ENCODE measurements around the gene CARNS1. TPM values are rescaled to one million over a fixed set of nuclear protein-coding genes. Genes with fewer than 3 reads are reported as not detected.

The CARNS1 gene
- total and polyA plus RNA-seq, 2 of the 8 experiments (the other 6 are each of a cell fraction or from before 2014, with no cell fraction given): 0.82 to 1.1 TPM

- DNase-seq (ENCODE audit: low read depth in 1 of 2, low spot score in 2 of 2): peak; percentile 78 to 79
- H3K4me1 ChIP-seq (replicated peaks in 1 of 4; ENCODE audit: control insufficient read depth in 3 of 4, insufficient read depth in 4 of 4, low read length in 3 of 4): peaks cover 0 to 43% (median 37%) of the 10 kb centered on the region in 4 experiments; a peak in 6 of 7 replicates
- H3K9ac ChIP-seq (replicated peaks in 1 of 4; ENCODE audit: extremely low read depth in 1 of 4, low read depth in 3 of 4, low read length in 3 of 4): no peak overlapping the region
- ChIA-PET CTCF (ENCODE audit: partially characterized antibody) (interaction anchor here (0.9 to 34.8 kb wide), 7 partner anchors 8 to 255 kb away, joined by 3 to 1305 read pairs (median 7); partner anchors contain the start of genes POLD4 and RAD9A), POLR2A (ENCODE audit: partially characterized antibody) (interaction anchor here (0.9 to 1.8 kb wide), 6 partner anchors 8 to 21 kb away, joined by 3 to 5 read pairs (median 4); partner anchors contain the start of gene POLD4)
- H4K91ac ChIP-seq (replicated peaks; ENCODE audit: insufficient read length, low read length): no peak overlapping the region
- H3K4ac ChIP-seq (replicated peaks; ENCODE audit: insufficient read length, low read depth, low read length): peak overlapping the region; percentile 4
- H4K8ac ChIP-seq (ENCODE audit: extremely low read depth, insufficient read depth, low read length): no peak overlapping the region; the same call in 1 of the 2 replicates
- peak overlapping the region; percentile 46 to 77 (median 54) for H3K4me3 ChIP-seq (ENCODE audit: extremely low read depth in 1 of 4, insufficient read depth in 2 of 4, low read depth in 3 of 4, low read length in 4 of 4)
- 1% methylated on average over 26 of the region's 40 CpGs; no CpG with 5 or more reads in 1 of the 2 experiments for WGBS, 2 experiments (ENCODE audit: extremely low coverage in 1 of 2, insufficient coverage in 1 of 2, insufficient read length in 1 of 2, insufficient replicate concordance in 2 of 2, low coverage in 1 of 2, low lambda C conversion rate in 2 of 2, missing lambda C conversion rate in 1 of 2)
- peaks cover 25% of the 10 kb centered on the region; the same call in 1 of the 2 replicates for H3K23me2 ChIP-seq (ENCODE audit: low read depth, low read length)
- peak overlapping the region; percentile 87 for H3K18ac ChIP-seq (ENCODE audit: extremely low read depth, low read length)
- H2BK12ac ChIP-seq (ENCODE audit: low read depth, low read length): peak overlapping the region; percentile 50; the same call in 1 of the 2 replicates
- peaks cover 7 to 69% (median 57%) of the 10 kb centered on the region in 4 experiments for H3K27me3 ChIP-seq (replicated peaks in 1 of 4; ENCODE audit: control insufficient read depth in 3 of 4, extremely low read depth in 1 of 4, insufficient read depth in 3 of 4, low read length in 3 of 4)
- no peak overlapping the region for H3K27ac ChIP-seq (ENCODE audit: low read depth, low read length)
- no peak overlapping the region for H3K23ac ChIP-seq (ENCODE audit: insufficient read length)
- H3K36me3 ChIP-seq (ENCODE audit: control insufficient read depth in 2 of 4, insufficient read depth in 4 of 4, low read length in 3 of 4): no peaks in the 10 kb centered on the region
- peaks cover 0 to 5% of the 10 kb centered on the region in 2 experiments for H4K20me1 ChIP-seq (replicated peaks in 1 of 2; ENCODE audit: control insufficient read depth in 1 of 2, insufficient read depth in 2 of 2, low read length in 2 of 2)
- H4K5ac ChIP-seq (ENCODE audit: insufficient read length, low read depth, low read length): no peak overlapping the region
- H3K14ac ChIP-seq (ENCODE audit: insufficient read length): no peak overlapping the region
- H2AK5ac ChIP-seq (ENCODE audit: low read depth, low read length): no peak overlapping the region
- no peak for FAIRE-seq
- peak overlapping the region; percentile 87 to 96 for H3K4me2 ChIP-seq (ENCODE audit: insufficient read depth in 1 of 2, low read depth in 2 of 2, low read length in 2 of 2)
- H3K79me2 ChIP-seq (ENCODE audit: control insufficient read depth in 1 of 2, insufficient read depth in 2 of 2, low read length in 2 of 2): no peaks in the 10 kb centered on the region
- H2BK15ac ChIP-seq (ENCODE audit: low read length): 0 out of 2 replicates have a peak overlapping the region, but pooled peaks have one; percentile 61
- no peaks in the 10 kb centered on the region for H3K79me1 ChIP-seq (ENCODE audit: low read depth, low read length)
- H3K56ac ChIP-seq (replicated peaks; ENCODE audit: insufficient read length, low read depth, low read length): no peak overlapping the region
- peak overlapping the region; percentile 71; the same call in 1 of the 2 replicates for H2BK5ac ChIP-seq (ENCODE audit: low read depth, low read length)
- H2AFZ ChIP-seq (ENCODE audit: low read length): no peak overlapping the region
- H3K9me3 ChIP-seq (ENCODE audit: insufficient read depth in 2 of 2, low read depth in 1 of 2, low read length in 1 of 2): no peaks in the 10 kb centered on the region
- no peak overlapping the region for H2BK120ac ChIP-seq (replicated peaks; ENCODE audit: low read depth, low read length)
- no peak overlapping the region for H2BK20ac ChIP-seq (ENCODE audit: low read length)
- TF ChIP-seq ASH2L (IDR thresholded peaks at IDR 0.05; ENCODE audit: low read length) (peak; percentile 42), SIN3A (conservative IDR thresholded peaks at IDR 0.05 in 1 of 2, IDR thresholded peaks at IDR 0.05 in 1 of 2; ENCODE audit: low read depth in 1 of 2, low read length in 2 of 2) (peak in 1 of 2 experiments; percentile 30; a peak in 1 of 4 replicates), RAD21 (IDR thresholded peaks at IDR 0.05 in 1 of 2, conservative IDR thresholded peaks at IDR 0.05 in 1 of 2; ENCODE audit: low read depth in 2 of 2, low read length in 2 of 2) (peak in 1 of 2 experiments; percentile 3; a peak in 1 of 4 replicates), CTCF (IDR thresholded peaks at IDR 0.05; ENCODE audit: control extremely low read depth in 1 of 3, insufficient read depth in 1 of 3, low read depth in 1 of 3, low read length in 3 of 3) (peak in 2 of 3 experiments; percentile 29 to 34; a peak in 3 of 4 replicates), HDAC2 (IDR thresholded peaks at IDR 0.05; ENCODE audit: borderline replicate concordance in 1 of 2, low read depth in 2 of 2, low read length in 2 of 2) (0 out of 4 replicates have a peak, but pooled peaks have one; percentile 11 to 50)
Measured at GRCh38 chr11:67373648-67374570, 41.6 kb upstream of the CARNS1 start.
